HS-27A (cell line): ENCODE data around the gene LIMS2.
A peak's percentile ranks its signal among the peaks of the same experiment; 100 is the strongest.

Experiments used
- DNase-seq: peaks from one replicate; pipeline ENCODE4 v3.0.0-alpha.2; 2012; ENCODE audit warnings: low read depth, missing footprints

Gene LIMS2

GRCh38 chr2:127658641-127659407 is 16.5 kb downstream of the LIMS2 start:
- no peak for DNase-seq

- DNase-seq, result no peak
These were observed 17.2 kb downstream of the LIMS2 start for GRCh38 chr2:127658146-127658545.

DNA sequence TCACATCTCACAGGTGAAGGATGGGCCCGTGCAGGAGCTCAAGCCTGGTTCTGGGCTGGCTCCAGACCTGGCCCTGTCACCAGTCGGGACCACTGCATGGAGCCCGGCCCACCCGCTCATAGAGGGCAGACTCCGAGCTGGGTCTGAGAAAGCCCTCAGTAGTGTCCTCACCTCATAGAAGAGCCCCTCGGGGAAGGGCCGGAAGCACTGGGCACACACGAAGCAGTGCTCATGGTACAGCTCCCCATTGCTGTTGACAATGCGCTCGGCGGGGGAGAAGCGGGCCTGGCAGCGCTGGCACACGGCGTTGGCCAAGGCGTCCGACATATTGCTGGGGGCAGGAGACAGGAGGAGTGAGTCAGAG is 18.1 kb downstream of the LIMS2 start:
- no peak for DNase-seq

- DNase-seq, result no peak
These were observed 18.6 kb downstream of the LIMS2 start for GRCh38 chr2:127656569-127657231.

- DNase-seq, result no peak
These were observed 19.9 kb downstream of the LIMS2 start for GRCh38 chr2:127655209-127656073.

GRCh38 chr2:127654838-127655175 is 20.5 kb downstream of the LIMS2 start:
- DNase-seq, result no peak

DNA sequence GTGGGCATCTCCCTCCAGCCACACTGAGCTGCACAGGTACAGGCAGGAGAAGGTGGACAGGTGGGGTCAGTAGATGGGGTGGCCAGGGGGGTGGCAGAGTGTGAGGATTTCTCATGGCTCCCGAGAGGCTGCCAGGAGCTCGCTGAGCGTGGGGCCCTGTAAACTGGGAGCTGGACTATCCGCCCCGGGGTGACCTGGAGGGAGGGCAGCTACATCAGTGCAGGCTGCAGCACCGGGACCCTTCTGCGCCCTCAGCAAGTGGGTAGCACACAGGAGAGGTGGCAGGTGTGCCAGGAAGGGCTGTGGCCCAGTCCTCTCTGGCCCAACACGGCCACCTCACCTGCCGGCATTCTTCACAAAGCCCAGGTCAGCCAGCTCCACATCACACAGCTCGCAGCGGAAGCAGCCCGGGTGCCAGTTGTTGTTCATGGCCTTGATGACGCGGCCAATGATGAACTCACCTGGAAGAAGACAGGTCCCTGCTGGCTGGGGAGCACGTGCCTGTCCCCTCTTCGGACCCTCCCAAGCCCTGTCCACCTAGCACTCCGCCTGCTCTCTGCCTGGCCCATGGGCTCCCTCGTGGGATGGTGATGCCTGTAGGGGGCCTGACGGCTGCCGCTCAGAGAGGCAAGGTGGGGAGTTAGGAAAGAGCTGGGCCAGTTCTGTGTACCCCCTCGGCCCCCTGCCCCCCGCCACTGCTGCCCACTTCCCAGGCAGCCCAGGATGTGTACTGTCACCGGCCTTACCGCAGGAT is 21.1 kb downstream of the LIMS2 start:
- no peak for DNase-seq

DNA sequence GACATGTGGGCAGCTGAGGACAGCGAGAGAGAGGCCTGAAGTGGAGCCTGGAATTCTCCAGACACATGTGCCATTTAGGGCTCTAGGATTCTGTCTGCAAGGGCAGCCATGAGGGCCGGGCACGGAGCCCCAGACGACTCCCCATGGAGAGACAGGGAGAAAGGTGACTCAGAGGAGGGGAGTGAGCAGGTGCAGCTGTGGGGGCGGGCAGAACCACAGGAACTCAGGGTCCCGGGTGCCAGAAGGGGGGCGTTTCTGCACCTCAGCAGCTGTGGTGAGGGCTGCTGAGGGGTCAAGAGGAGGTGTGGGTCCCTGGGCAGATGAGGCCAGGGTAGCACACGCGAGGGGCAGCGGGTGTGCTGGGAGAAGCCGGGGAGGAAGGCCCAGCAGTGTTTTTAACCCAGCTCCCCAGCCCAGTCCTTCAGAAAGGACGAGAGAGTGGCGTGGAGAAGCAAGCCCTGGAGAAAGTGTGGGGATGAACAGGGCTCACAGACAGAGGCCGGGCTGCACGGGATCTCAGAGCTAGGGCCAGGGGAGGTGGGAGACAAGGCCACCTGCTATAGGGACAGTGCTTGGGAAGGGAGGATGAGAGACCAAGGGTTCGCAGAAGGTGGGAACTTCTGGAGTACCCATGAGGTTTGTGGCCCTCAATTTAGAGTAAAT is 21.8 kb downstream of the LIMS2 start:
- no peak for DNase-seq

DNA sequence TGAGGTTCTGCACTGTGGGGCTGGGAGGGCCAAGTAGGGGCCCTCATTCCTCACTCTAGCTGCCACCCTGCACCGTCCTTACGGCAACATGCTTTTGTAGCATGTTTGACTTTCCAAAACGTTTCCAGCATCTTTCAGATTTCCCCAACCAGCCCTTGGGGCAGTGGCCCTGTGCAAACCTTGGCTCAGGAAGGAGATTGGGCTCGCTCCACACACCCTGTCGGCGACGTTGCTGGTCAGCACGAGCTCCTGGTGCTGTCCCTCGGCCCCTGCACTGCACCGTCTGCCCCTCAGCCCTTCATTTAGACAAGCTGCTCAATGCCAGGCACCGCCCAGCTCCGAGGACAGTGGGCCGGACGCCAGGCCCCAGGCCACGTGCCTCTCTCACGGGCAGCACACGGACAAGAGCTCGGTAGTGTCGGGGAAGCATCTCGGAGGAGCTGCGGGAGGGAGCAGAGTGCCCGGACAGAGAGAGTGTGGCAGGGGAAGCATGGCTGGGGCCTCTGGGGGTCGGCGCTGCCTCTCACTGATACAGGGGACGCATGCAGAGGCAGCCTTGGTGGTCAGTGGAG is 22.5 kb downstream of the LIMS2 start:
- no peak for DNase-seq

DNA sequence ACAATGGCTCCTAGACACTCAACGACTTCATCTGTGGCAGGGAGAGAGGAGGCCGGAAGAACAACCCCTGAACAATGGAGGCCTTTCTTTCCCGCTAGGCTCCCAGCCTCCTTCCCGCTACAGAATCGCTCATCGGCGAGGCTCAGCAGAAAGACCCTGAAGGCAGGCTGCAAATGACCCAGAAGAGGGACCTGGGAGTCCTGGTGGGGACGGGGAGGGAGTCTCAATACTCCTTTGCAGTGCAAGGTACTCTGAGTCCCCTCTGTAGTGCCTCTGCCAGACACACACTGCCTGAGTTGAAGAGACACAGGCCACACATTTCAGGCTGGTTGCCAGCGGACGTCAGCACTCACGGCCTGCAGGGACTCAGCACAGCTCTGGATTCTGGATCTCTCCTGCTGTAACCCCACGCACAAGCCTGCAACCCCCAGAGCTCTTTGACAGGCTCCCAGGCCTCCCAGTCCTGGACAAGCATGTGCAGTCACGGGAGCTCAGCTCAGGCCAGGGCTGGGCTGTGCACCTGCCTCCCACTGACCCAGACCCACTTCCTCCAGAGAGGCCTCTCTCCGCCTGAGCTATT is 23.3 kb downstream of the LIMS2 start:
- DNase-seq, result no peak

- no peak for DNase-seq
These were observed 23.9 kb downstream of the LIMS2 start for GRCh38 chr2:127651381-127651809.

DNA sequence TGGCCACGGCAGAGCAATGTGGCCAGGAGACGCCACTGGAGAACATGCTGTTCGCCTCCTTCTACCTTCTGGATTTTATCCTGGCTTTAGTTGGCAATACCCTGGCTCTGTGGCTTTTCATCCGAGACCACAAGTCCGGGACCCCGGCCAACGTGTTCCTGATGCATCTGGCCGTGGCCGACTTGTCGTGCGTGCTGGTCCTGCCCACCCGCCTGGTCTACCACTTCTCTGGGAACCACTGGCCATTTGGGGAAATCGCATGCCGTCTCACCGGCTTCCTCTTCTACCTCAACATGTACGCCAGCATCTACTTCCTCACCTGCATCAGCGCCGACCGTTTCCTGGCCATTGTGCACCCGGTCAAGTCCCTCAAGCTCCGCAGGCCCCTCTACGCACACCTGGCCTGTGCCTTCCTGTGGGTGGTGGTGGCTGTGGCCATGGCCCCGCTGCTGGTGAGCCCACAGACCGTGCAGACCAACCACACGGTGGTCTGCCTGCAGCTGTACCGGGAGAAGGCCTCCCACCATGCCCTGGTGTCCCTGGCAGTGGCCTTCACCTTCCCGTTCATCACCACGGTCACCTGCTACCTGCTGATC is 24.4 kb downstream of the LIMS2 start:
- DNase-seq, result no peak

DNA sequence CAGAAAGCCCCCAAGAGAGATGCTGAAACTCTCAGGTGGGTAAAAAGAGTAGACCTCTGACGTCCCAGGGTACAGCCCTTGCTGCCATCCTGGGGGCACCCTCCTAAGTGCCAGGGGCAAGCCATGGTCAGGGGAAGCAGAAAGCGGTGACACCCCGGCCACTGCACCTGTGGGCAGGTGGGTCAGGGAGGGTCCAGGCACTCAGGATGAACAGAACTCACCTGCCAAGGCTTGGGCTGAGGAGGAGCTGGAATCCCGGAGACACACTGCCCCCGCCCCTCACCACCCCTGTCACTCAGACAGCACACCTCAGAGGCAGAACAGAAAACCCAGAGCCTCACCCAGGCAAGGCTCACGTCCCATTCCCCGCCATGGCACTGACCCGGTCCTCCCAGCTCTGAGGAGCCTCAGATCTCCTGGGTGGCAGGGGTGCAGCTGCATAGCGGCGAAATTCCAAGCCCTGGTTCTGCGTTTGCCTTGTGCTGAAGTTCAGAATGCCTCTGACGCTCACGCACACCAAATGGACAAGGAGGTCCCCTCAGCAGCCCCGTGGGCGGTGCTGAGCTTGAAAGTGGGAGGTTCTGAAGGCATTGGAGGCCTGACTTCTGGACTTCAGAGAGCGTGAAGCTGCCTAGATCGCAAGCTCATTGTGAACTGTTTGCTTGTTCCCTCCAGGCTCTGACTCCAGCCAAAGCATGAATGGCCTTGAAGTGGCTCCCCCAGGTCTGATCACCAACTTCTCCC is 25.1 kb downstream of the LIMS2 start:
- no peak for DNase-seq

DNA sequence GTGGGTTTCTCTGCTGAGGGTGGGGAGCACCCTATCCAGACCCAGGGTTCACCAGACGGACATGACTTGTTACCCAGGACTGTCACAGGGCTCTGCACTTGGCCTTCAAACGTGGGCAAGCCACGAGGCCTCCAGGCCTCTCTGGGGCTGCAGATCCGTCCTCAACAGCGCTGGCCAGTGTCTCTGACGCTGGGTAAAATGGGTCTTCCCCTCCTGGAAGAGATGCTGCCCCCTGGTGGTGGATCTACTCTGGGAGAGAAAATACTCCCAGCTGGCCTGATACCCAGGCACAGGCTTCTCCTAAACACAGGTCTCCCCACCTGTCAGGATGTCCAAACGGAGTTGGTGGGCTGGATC is 25.7 kb downstream of the LIMS2 start:
- peak; percentile 82 for DNase-seq

DNA sequence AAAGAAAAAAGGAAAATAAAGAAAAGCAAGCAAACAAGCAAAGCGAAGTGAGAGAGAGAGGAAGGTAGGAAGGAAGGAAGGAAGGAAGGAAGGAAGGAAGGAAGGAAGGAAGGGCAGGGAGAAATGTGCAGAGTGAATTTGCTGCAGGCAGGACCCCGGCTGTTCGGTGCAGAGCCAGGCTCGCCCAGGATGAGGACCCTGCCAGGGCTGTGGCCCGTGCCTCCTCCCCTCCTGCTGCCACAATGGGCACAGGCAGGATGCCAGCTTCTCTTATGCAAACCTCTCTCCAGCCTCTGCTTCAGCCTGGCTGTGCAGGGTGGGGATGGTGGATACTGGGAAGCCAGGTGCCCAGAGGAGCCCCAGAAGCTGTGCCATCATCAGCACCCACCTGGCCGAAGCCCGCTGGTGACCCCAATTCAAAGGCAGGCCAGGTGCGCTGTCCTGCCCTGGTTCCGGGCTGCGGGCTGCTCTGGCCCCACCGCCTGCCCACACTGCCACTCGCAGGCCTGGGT is 26.2 kb downstream of the LIMS2 start:
- no peak for DNase-seq

DNA sequence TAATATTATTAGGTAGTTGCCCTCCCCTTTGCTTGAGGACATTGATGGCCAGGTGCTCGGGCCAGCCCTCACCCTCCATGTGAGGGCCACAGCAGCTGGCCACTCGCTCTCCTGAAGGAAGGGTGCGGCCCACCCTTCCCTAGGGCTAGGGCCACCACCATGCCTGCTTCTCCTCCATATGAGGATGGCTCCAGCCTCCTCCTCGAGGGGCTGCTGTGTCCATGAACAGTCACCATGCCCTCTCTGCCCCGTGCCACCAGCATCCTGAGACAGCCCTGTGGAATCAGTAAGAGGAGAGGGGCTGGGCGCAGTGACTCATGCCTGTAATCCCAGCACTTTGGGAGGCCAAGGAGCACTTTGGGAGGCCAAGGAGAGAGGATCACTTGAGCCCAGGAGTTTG is 27.0 kb downstream of the LIMS2 start:
- no peak for DNase-seq

DNA sequence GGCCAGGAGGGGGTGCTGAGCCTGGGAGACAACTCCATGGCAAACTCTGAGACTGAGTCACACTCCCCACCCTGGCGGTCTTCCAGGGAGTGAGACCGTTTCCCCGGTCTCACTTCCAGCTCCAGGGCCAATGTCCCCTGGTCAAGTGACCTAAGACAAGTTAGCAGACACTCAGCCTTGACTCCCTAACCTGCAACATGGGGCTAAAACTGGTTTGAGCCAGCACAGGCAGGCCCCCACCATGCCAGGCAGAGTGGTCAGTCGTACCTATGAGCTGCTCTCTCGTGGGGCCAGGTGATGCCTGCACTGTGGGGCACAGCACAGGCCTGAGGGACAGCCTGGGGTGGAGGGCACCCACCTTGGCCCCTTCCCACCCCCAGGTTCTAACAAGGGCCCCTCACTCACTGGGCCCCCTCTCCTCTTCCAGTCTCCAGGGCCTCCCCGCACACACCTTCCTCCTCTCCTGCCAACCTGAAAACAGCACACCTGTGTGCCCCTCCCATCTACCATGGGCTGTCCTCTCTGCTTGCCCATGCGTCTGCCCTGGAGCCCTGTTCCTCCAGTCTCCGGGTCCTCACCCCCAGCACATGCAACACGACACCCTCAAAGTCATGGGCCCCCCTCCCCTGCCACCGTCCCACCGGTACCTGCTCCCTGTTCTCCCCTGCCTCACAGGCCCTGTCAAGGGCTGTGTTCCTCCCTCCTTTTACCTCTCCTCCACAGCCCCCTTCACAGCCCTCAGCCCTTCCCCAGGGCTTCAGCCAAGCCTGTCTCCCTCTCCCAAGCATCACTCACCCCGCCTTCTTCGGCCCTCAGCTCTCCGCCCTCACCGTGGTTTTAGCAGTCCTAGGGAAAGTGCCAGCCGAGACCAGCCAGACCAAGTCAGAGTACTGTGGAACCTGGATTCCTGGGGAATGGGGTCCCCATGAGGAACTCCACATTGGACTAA is 27.8 kb downstream of the LIMS2 start:
- peak; percentile 94 for DNase-seq

DNA sequence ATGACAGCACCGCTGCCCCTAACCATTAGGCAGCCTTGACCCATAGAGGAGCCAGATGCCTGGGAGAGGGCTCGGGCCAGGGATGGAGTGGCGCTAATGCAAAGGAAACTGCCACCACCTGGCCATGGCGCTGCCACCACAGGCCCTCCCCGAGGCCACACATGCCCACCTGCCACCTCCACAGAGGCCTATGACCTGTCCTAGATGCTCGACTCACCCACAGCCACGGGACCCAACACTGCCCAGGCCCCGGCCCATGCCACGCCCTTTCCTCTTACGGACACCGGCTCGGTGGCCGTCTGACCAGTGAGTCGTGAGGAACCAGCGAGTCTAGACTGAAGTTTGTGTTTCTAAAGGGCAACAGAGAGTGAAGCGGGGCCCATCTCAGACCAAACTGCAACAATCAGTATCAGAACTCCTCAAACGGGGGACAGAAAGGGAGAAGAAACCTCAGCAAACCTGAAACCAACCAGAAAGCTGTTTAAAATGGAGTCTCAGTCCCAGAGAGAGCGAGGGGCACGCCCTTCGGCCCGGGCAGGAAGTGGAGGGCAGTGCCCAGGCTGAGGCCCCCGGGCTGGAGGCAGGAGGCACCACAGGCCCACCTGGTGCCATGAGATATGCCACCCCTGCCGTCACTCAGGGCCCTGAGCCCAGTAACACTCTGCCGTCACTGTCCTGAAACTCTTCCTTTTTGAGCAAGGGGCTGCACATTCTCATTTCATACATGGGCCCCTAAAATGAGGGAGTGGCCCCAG is 28.7 kb downstream of the LIMS2 start:
- no peak for DNase-seq
